Stimulated activated CD8-positive, alpha-beta memory T cell treated with anti-CD3 and anti-CD28 coated beads, Interleukin-7, amount 100 ng/mL, for 4 hours (primary cell): ENCODE measurements around the gene GRK3.
"Not testable (repeated sequence)": the region's sequence is repeated elsewhere in the genome, so short reads cannot be mapped to it uniquely, and the experiment has no call there.

Source experiments
- DNase-seq, 2 donors: peaks; one replicate each; pipeline ENCODE4 v3.0.0-alpha.2; 2020; ENCODE audit warnings: low read depth in 2 of 2

GRK3 gene

DNA sequence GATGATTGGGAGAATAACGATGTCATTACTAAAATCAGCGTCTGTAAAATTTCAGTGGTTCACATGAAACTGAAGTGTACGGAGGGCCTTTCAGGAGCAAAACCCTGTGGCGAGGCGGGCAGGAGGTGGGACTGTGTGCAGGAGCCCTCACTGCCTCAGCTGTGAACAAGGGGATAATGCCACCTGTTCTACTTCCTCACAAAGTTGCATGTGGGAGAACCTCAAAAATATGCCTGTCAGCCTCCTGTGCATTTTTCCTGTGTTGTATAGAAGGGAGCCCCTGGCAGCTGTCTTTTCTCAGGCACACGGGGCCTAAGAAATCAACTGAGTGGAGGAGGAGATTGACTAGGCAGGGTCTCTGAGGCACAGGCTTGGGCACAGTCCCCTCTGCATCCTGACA lies 134.5 kb downstream of the GRK3 start:
- DNase-seq: no peak

DNA sequence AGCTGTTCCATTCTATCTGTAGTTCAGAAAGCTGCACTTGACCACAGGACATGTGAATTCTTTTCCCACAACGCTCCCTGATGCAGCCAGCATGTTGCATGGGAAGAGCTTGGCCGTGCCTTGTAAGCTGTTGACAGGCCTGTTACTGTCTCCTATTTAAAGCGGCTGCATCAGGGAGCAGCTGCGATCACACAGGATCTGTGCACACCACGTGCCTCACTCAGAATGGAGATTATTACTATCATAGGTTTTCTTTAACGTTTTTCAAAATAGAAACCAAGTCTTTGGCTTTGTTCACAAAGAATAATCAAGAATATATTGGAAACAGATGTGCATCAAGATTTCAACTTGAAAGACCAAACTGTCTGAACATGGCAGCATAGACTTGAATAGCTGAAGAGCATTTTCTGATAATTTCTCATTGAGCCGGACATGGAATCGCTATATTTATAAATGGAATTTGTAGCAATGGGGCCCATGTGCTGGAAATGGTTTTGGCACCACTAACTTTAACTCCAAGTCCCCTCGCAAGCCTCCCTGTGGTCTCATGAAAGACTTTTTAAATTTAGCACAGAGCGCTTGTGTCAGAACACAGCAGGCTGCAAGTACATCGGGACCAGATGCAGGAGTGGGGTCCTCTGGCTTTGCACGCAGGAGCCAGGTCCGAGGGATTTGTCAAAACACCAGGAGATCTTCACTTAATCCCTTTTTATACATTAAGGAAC lies 136.7 kb downstream of the GRK3 start:
- no peak for DNase-seq

DNA sequence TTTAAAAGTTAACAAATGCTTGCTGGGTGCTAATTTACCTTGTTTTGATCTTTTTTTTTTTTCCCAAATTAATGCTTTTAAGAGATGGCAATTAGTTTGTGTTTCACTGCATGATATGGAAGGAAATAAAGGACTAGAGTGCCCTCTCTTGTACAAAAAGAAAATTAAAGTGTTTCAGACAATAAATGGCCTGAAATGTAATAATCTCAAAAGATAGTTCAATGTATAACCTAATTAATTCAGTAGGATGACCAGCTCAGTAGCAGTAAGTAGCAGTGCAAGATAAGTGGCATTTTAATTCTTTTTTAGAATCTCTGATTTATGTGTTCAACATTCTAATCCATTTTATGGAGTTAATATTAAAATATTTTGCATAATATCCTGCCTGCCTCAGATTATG lies 137.6 kb downstream of the GRK3 start:
- no peak for DNase-seq

DNA sequence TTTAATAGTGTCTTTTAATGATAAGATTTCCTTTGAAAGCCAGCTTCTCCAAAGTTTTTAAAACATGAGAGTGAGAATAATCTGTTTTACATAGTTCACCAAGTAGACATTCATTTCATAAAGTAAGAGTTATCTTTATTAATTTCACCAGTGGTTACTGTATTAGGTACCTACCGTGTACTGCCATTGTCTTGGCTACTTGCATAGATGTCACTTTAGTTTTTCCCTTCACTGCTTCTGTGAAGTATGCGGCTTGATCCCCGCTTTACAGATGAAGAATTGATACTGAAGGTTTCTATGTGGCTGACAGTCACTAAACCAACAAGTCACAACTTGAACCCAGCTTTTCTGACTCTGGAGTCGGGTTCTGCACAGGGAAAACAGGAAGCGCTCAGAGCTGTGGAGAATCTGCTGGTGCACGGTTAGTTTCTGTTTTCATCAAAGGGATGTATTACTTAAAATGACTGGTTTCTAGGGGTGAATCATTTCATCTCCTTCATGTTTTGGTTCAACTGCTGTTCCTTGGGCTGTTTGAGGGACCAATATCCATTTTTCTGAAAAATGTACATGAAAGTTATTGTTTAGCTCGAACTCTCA lies 138.2 kb downstream of the GRK3 start:
- no peak for DNase-seq

DNA sequence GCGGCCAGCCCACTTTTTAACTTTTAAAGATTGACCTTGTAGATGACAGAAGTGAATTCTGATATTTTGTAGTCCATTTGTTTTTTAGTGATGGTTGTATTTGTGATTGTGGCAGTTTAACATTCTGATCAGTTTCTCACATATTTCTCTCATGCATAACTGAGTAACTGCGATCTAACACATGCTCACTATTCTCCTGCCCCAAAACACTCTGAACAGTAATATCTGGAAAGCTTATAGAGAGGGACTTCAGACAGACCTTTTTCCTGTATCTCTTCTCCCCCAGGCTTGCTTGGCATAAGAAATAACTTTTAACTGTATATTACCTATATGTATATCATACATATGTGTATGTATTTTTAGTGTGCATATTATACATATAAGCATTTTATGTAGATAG lies 140.2 kb downstream of the GRK3 start:
- no peak for DNase-seq

DNA sequence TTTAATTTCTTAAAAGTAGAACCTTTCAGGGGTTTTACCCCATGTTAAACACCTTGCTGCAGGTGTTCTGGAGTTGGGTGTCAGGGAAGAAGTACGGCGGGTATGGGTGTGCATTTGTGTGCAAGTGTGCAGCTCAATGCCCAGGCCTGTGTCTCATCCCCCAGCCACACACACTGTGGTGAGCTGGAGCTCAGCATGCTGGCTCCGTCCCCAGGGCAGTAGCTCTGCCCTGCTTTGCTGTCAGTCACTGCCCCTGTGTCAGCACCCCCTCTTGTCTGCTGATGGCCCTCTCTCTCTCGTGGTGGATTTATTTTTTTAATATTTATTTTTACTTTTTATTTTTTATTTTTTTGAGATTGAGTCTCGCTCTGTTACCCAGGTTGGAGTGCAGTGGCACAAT lies 141.7 kb downstream of the GRK3 start:
- no peak for DNase-seq

DNA sequence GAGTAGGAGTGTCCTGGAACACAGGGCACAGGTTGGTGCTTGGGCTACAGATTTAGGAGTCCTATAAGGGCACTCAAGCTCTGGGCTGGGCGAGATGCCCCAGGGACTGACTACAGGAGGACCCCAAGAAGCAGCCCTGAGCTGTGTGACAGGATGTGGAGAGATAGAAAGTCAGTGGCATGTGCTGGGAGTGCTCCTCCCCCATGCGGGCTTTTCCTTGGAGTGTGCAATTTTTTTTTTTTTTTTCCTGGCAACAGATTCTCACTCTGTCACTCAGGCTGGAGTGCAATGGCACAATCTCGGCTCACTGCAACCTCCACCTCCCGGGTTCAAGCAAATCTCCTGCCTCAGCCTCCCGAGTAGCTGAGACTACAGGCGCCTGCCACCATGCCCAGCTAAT lies 144.0 kb downstream of the GRK3 start:
- DNase-seq: not testable (repeated sequence)

DNA sequence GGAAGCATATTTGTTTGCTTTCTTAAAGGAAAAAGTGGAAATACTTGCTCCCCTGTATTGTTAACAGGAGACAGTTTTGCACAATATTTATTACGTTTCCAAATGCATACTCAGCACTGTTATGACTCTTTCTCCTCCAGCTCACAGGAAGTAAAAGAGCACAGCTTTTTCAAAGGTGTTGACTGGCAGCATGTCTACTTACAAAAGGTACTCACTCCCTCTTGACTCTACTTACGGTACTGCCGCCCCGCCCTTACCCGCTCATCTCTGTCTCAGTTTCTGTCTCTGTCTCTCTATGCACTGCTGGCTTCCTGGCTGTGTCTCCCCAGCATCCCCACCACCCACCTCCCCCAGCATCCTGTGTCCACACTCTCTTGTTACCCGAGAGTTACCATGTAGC lies 145.3 kb downstream of the GRK3 start:
- DNase-seq: no peak

DNA sequence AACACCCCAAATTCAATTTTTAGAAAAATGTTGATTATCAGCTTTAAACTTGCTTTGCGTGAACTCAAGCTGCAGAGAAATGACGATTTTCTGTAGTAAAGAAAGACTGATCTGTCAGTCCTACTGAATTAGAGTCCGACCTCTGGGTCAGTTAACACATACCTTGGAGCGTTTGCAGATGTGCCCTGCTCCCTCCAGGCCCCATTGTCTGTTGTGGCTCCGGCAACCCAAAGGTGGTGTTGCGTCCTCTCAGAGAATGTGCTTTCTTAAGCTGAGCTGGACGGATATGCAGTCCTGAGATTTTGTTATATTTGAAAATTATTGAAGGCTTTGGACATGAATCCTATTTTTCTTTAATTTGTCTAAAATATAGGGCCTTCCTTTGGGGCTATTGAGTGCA lies 146.0 kb downstream of the GRK3 start:
- DNase-seq: no peak

DNA sequence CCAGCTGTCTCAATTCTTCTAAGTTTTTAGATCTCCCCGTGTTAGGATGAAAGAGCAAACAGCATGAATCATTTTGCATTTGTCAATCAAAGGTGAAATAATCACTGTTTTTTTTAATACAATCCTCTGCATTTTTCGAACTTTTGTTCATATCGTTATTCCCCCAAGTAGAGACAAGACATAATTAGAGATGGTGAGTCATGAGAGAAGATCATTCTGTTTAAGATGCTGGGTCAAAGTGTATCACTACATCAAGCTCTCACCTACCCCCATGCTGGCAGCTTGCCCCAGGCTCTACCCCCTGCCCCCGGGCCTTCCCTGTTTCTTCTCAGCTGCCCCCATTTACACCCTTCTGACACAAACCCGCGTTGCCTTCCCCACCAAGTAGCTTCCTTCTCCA lies 147.0 kb downstream of the GRK3 start:
- no peak for DNase-seq

DNA sequence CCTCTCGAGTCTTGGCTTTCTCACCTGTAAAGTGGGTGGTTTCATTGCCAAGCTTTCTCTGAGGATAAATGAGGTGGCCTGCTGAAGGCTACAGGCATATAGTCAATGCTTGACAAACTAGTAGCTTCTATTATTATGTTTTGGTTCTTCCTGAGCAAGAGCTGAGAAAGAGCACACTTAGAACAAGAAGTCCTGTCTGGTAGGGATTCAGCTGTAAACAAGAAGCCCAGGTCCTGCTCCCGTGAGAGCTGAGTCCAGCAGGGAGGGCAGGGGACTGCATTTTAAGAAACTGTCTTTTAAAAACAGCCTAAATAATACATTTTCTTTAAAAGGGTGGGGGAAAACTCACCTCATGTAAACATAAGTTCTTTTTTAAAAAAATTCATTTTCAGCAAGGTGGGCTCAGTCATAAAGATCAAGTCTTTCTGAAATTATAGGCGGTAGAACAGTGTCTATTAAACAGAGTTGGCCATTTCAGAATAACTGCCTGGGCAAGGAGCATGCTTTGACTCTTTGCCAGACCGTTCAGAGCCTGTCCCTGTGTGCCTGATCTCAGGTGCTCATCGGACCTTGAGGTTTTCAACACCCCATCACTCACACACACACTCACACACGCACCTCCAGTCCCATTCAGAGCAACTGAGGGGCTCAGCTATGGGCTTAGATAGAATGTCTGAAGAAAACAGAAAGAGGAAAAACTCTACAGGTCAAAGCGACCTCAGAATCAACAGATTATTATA lies 148.4 kb downstream of the GRK3 start:
- no peak for DNase-seq

DNA sequence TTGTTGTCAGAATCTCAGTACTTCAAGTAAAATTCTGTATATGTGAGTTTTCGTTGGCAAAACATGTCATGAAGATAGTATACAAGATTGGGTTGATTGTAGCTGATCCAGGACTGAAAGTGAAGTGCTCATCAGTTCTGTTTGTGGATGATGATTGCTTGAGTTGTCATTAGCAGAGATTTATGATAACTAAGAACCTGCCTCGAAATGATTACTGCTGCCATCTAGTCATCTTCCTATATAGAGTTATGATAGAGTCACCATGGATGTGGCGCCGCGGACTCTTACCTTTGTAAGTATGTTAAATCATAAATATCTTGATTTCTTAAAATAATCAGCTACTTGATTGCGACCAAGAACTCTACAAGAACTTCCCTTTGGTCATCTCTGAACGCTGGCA lies 149.6 kb downstream of the GRK3 start:
- no peak for DNase-seq

DNA sequence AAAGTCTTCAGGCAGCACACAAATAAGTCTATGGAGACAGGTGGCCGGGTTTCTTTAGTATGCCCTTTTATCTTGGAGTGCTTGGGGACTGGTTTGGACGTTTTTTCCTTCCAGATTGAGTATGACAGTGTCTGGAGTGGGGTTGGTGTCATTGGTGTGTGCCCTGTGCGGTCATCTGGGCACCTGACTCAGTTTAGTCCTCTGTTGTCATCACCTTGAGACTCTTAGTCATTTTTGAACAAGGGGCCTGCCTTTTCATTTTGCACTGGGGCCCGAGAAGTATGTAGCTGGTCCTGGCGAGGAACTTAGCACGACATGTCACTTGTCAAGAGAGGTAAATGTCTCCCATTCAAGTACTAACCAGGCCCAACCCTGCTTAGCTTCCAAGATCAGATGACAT lies 150.3 kb downstream of the GRK3 start:
- no peak for DNase-seq

DNA sequence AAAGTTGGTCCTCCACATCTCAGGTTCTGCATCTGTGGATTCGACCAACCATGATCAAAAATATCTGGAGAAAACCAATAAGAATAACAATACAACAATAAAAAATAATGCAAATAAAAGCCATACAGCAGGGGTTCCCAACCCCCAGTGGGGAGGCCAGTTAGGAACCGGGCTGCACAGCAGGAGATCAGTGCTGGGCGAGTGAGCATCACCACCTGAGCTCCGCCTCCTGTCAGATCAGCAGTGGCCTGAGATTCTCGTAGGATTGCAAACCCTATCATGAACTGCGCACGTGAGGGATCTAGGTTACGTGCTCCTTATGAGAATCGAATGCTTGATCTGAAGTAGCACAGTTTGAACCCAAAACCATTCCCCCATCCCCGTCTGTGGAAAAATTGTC lies 152.2 kb downstream of the GRK3 start:
- DNase-seq: no peak

DNA sequence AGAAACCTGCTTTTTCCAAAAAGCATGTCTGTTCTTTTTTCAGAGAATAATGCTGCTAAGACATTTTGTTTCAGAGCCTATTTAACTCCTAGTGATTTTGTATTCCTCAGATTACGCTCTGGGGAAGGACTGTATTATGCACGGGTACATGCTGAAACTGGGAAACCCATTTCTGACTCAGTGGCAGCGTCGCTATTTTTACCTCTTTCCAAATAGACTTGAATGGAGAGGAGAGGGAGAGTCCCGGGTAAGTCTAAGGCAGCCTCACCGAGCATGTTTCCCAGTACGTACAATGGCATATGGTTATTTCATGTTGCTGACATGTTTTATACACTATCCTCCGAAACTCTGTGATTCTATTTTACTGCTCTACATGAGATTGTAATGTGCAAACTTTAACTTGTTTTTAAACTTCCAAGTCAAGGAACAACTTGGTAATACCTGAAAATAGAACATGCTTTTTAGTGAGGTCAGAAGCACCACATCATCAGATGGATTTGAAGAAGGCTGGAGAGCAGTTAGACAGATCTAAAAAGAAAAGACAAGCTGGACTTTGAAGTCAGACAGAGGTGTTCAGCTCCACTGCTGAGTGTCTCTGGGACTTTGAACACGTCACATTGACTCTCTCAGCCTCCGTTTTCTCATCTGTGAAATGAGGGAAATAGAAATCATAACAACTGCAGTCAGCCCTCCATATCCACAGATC lies 153.8 kb downstream of the GRK3 start:
- no peak for DNase-seq

DNA sequence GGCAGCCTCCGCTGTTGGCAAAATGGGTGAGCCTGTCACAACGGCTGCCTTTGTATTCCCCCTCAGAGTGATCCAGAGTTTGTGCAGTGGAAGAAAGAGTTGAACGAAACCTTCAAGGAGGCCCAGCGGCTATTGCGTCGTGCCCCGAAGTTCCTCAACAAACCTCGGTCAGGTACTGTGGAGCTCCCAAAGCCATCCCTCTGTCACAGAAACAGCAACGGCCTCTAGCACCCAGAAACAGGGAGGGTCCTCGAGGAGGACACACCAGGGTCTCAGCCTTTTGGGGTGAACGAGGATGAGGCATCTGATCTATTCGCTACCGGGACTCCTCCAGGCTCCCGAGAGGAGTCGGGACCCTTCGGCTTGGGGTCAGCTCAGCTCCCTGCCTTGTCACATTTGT lies 157.7 kb downstream of the GRK3 start:
- DNase-seq: no peak

DNA sequence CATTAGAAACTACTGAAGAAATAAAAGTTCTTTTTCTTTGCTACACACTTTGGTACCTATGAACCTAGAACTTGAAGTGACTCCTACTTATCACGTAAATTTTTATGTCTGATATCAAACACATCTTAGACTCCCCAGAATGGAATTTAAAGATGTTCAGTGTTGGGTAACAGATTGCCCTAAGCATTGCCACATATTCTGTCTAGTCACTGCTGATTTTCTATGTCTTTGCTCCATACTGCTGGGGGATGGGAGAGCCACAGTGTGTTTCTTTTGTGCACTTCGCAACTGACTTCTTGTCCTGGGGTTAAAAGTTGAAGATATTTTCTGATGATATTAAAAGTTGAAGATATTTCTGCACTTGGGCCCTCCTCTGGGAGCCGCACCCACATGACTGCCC lies 158.2 kb downstream of the GRK3 start:
- DNase-seq: no peak

DNA sequence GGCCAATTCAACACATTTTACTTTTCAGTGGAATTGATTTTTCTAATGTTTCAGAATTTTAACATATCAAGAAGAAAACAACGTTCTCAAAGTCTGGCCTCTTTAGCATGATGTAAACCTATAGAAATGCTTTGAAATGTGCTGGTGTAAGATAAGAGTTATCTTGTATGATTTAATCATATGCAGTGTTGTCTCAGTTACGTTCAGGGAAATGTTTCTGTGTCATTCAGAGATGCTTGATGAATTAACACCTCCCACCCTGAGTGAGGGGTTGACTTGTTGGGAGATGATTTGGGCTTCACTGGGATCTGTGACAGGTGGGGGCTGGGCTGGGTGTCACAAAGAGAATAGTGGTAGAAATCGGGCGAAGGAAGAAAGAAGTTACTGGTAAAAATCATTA lies 161.8 kb downstream of the GRK3 start:
- no peak for DNase-seq

DNA sequence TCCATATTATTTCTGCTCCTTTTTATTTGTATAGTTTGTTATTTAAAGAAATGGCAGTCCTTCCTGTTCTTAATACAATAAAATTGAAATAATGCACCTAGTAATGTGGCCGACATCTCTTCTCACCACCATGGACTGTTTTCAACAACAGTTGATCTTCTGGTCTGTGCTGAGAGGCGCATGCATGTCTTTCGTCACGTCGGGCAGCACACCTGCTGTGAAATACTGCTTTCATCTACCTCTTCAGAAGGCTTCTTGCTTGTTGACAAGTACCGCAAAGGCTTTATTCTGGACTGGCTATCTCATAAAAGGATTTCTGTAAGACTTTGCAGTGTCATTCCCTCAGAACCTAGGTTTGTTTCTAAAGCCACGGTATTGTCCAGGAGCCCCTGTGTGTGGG lies 163.6 kb downstream of the GRK3 start:
- DNase-seq: no peak

DNA sequence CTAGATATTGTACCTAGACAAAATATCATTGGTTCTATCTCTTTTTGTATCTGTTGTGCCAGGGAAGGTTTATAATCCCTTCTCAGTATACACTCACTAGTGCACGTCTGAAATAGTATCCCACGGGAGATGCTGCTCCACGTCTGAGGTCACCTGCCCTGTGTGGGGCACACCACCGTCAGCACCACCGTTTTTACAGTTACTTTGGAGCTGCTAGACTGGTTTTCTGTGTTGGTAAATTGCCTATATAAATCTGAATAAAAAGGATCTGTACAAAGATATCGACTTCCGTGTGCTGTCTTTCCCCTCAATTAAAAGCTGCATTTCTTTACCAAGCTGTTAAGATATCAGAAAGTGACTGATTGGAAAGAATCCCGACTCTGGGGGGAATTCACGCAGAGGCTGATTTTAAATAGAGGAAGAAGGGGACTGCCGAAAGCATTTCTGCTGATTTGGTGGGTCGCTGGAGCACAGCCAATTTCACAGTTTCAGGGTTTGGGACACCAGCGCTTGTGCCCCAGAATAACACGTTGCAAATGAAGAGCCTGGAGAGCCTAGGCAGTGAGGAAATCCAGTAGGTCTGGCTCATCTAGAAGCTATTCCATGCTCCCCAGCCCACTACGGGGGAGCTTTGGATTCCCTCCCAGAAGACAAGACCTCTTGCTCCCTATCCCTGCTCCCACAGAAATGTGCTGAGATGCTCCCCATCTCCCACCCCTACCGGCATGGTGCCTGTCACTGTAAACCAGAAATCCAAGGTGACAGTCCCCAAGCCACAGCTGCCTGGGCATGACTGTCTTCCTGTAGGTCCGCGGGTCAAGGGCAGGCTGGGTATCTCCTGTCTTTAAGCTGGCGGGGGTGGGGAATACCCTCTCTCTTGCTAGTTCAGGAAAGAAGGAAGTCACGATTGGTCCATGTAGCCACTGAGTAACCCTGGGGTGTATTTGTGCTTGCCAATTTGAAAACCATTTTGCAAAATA lies 164.8 kb downstream of the GRK3 start:
- DNase-seq: no peak

DNA sequence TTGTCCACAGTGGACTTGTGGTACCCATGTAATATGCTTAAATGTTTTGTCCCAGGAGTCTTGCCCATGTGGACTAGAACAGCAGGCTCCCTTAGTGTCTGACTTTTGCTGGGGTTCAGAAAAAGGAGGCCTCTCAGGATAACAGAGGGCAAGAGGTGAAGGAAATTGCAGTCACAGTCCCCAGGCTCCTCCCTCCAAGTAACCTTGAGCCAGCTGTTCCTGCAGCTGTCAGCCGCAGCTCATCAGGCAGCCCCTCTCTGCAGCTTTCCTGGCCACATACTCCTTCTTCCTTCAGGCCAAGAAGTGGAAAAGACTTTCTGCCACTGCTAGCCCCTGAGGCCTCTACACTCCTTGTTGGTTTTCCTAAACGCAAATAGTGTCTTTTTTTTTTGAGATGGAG lies 171.2 kb downstream of the GRK3 start:
- no peak for DNase-seq
